Kasumi-1 (cell line): ENCODE data around the gene CENPT.
"Not testable (repeated sequence)": the region's sequence is repeated elsewhere in the genome, so short reads cannot be mapped to it uniquely, and the experiment has no call there.

Experiments used
- DNase-seq, 2 experiments: peaks; one replicate each; lab custom pipeline; 2025; lab: John Stamatoyannopoulos, UW

CENPT gene

DNA sequence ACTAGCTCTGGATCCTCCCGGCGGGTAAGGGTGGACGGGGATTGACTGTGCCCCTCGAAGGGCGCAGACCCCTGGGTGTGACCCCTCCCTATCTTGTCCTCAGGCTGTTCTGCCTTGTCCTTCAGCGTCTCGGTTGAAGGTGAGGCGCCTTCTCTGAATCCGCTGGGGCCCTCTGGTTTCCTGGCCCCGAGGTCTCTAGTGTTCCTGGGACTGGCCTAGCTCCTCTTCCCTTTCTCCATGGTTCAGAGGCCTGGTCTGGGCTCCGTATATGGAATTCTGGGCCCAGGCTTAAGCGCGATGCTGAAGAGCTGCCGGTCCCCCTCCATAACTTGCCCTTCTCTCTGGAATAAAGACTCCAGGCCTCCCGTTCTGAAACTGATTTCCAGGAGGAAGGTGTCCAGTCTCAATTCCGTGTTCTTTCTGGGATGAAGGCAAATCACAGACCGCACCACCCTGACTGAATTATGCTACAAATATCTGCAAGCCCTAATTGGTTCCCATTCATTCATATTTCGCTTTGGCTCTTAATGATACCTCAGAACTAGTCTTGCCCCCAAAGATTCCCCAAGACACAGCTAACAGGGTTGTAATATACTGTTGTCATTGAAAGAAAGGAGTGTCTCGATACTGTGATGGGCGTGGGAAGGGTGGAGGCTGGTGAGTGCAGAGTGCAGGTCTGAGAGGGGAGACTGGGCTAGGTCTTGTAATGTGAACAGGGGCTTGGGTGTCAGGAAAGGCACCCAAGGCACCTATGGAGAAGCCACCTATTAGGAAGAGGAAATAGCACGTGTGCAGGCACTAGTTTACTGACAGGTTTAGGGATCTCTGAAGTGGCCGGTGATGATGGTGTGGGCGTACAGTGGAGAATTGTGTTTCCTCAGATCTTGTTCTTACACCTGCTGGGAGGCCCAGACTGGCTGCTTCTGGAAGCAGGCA, 26.2 kb upstream of the CENPT start:
- DNase-seq = no peak

DNA sequence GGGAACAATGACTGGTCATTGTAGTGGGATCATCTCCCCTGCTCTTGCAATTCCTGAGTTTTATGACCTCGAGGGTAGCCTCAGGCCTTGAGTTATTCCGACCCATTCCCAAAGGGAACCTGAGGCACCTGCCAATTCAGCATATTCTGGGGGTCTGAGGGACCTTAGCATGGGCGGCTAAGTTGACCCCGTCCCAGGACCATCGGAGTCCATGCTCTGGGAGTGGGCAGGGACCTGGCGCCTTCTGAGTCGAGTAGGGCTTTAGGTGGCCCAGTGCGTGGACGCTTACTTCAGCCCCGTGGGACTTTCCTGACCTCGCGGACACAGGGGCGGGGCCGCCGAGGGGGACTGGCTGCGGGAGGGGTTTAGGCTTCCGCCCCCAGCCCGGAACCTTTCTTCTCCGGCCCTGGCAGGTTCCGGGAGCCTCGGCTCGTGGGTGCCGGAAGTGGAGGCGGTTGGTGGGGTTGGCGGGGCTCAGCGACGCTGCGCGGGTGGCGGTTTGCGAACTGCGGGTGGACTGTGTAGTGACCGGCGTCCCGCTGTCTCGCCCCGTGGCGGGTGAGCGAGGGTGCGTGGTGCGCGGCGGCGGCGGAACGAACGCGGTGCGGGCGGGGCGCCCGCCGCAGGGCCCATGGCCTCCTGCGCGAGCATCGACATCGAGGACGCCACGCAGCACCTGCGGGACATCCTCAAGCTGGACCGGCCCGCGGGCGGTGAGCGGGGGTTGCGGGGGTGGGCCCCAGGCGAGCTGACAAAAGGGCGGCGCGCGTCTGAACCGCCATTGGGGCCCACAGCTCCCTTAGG, 25.3 kb upstream of the CENPT start, which contains the start of gene EDC4:
Gene EDC4 (plus strand): TSS at position 422 of the 804 bp plus-strand sequence. CDS start 210 bp downstream, at position 632.
- DNase-seq = peak; percentile 46 to 64

DNA sequence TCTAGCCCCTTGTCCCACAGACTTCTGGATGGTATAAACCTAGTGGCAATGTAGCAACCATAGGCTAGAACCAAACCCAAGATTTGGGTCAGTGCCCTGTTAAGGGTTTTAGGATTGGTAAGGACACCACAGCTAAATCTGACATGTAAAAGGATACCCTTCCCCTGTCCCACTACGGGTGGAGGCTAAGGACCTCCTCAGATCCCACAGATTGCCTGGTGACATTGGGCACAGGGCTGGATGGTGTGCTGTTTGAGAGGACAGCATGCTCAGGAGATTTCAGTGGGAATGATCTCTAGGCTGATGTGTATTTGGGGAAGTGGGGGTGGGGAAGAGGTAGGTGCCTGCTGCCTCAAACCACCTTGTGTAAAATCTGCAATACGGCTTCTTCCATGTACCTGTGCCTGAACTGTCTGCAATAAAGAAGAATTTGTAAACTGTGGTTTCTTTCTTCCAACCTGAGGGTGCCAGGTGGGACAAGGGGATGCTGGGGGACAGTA, 24.7 kb upstream of the CENPT start:
- DNase-seq = no peak

GRCh38 chr16:67871256-67871655, 23.8 kb upstream of the CENPT start:
- DNase-seq = no peak

DNA sequence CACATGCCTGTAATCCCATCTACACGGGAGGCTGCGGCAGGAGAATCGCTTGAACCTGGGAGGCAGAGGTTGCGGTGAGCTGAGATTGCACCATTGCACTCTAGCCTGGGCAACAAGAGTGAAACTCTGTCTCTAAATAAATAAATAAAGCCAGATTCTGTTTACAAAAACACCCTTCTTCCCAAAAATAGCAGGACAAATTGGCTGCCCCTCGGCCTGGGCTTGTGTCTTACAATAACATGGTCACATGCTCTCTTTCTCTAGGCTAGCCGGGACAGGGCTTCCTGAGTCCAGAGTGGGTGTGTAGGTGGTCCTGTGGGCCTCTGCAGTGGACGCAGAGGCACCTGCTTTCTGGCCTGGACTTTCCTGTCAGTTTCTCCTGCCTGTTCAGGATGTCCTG, 22.2 kb upstream of the CENPT start:
- no peak for DNase-seq

DNA sequence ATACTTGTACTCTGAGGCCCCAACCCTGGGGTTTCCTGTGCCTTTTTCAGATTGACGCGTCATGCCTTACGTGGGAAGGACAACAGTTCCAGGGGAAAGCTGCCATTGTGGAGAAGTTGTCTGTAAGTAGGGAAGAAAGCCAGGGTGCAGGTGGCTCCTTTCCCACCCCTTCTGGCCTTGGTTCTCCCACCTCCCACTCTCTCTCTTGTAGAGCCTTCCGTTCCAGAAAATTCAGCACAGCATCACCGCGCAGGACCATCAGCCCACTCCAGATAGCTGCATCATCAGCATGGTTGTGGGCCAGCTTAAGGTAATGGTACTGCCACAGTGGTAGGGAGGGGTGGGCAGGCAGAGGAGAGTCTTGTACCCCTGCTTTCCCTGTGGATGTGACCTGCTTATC, 20.8 kb upstream of the CENPT start:
- DNase-seq = no peak

DNA sequence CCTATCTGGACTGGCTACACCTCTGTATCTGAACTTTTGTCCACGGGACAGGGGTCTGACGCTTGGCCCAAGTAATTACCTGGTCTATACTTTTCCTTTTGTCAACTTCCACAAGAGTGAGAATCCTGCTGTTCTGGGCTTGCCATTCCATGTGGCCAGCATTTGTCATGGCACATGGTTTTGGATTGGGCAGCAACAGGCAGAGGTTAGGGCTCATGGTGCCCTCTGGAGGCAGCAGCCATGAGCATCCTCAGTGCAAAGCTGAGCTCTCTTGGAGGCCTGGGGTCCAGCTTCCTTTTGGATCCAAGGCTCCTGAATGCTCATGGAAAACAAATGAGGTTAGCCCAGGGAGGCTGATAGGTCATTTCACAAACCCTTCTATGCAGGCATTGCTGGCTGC, 17.8 kb upstream of the CENPT start:
- peak in 1 of 2 experiments; percentile 19 for DNase-seq

GRCh38 chr16:67864594-67864993, 17.1 kb upstream of the CENPT start:
- no peak for DNase-seq

- DNase-seq = not testable (repeated sequence)
These were observed 16.6 kb upstream of the CENPT start for GRCh38 chr16:67864044-67864443.

GRCh38 chr16:67862623-67863583, 15.4 kb upstream of the CENPT start:
- DNase-seq = no peak

GRCh38 chr16:67861877-67862276, 14.4 kb upstream of the CENPT start:
- DNase-seq = no peak

DNA sequence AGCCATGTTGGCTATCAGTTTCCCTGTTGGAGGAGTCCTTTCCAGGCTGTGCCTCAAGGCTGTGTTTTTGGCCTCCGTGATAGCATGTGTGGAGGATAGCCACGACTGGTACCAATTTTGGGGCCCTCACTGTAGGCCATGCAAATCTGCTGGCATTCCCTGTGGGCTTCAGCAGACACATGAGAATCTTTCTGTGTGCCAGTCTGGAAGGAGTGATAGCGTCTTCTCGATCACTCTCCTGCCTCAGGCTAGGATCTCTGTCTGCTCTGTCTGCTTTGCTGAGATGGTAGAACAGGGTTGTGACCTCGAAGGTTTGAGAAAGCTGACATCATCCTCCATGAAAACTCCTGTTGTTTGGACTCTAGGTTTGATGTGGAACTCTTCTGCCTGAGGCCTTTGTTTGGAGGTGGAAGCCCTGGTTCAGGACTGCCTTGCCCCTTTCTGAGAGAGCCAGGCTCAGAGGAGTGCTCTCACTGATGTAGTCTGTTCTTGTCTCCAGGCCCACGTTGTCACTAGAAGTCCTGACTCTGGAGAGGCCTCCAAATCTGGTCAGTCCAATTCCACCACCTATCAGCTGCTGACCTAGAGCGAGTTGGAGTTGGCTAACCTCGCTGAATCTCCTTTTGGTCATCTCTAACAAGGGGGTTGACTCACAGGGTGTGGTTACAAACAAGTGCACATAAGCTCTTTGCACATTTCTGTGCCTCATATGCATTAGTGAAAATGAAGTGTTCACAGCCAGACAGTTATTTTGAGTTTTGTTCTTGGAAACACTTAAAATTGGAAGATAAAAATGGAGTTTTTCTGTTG, 13.3 kb upstream of the CENPT start:
- no peak for DNase-seq

GRCh38 chr16:67858500-67858899, 11.0 kb upstream of the CENPT start:
- DNase-seq = no peak

- DNase-seq = no peak
These were observed 10.2 kb upstream of the CENPT start for GRCh38 chr16:67857547-67858233.

- no peak for DNase-seq
These were observed 9.5 kb upstream of the CENPT start for GRCh38 chr16:67856927-67857546.

GRCh38 chr16:67855789-67856188, 8.3 kb upstream of the CENPT start:
- DNase-seq = no peak

DNA sequence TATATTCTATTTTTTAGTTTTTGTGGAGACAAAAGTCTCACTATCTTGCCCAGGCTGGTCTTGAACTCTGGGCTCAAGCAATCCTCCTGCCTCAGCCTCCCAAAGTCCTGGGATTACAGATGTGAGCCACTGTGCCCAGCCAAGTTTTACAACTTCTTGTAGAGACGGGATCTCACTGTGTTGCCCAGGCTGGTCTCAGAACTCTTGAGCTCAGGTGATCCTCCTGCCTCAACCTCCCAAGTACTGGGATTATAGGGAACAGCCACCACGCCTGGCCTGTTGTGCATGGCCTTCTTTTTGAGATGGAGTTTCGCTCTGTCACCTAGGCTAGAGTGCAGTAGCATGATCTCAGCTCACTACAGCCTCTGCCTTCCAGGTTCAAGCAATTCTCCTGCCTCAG, 6.2 kb upstream of the CENPT start:
- no peak for DNase-seq

DNA sequence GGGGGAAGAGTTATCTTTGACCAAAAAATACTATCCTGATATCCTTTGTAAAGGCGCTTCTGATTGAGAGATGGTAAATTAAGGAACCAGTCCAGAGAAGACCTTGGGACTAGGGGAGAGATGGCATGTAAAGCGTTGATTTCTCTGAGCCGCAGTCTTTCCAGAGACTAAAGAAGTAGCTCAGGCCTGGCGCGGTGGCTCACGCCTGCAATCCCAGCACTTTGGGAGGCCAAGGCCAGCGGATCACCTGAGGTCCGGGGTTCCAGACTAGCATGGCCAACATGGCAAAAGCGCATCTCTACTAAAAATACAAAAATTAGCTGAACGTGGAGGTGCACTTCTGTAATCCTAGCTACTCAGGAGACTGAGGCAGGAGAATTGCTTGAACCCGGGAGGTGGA, 625 bp upstream of the CENPT start:
- DNase-seq = no peak

- peak; percentile 92 to 93 for DNase-seq
These were observed 1.0 kb downstream of the CENPT start, which contains the start of gene NUTF2 for GRCh38 chr16:67846320-67847063. NUTF2 (plus strand) TSS chr16:67846933; CDS start chr16:67865131, 18,198 bp downstream.
